Neural cell (in vitro differentiated cells): Measurements from ENCODE around the gene TENM3. TPM values are rescaled to one million over a fixed set of nuclear protein-coding genes. Genes with fewer than 3 reads are reported as not detected.

ENCODE experiments used
- H2AFZ ChIP-seq: fragments of 200-600, 300-800 bp; sonication (generic), shearing (Covaris generic); 2 replicates; pipeline ENCODE4 v1.6.0; 2014; ENCODE audit warnings: low read depth, mild to moderate bottlenecking, antibody characterized with exemption, low read length, moderate library complexity
- H3F3A ChIP-seq: fragments of 200-600 bp; shearing (Covaris generic); 2 replicates; pipeline ENCODE4 v1.6.1; 2016; ENCODE audit warnings: mild to moderate bottlenecking, moderate library complexity, mixed read lengths, antibody characterized with exemption, low read length; ENCODE audit not compliant: insufficient read depth, poor library complexity, severe bottlenecking
- H3K27ac ChIP-seq: fragments of 200-600, 300-800 bp; sonication (generic), shearing (Covaris generic); 2 replicates; pipeline ENCODE4 v1.5.1; 2014; ENCODE audit warnings: mild to moderate bottlenecking, low read length, moderate library complexity
- H3K27me3 ChIP-seq: fragments of 300-800, 200-600 bp; sonication (generic), shearing (Covaris generic); 2 replicates; pipeline ENCODE4 v1.6.0; 2014; ENCODE audit warnings: mild to moderate bottlenecking, low read depth, low read length, moderate library complexity; ENCODE audit not compliant: insufficient read depth
- H3K36me3 ChIP-seq: fragments of 300-800, 200-600 bp; sonication (generic), shearing (Covaris generic); 2 replicates; pipeline ENCODE4 v1.5.1; 2014; ENCODE audit warnings: mild to moderate bottlenecking, antibody characterized with exemption, low read length, moderate library complexity; ENCODE audit not compliant: insufficient read depth
- H3K4me2 ChIP-seq: fragments of 300-800, 200-600 bp; sonication (generic), shearing (Covaris generic); 2 replicates; pipeline ENCODE4 v1.6.0; 2014; ENCODE audit warnings: mild to moderate bottlenecking, low read length
- H3K4me3 ChIP-seq: fragments of 300-800, 200-600 bp; sonication (generic), shearing (Covaris generic); 2 replicates; pipeline ENCODE4 v1.5.1; 2014; ENCODE audit warnings: mild to moderate bottlenecking, low read length, moderate library complexity
- H3K79me2 ChIP-seq: fragments of 200-600 bp; shearing (Covaris generic); replicated peaks from 2 replicates; pipeline ENCODE4 v1.6.0; 2014; ENCODE audit warnings: mild to moderate bottlenecking, low read length, moderate library complexity; ENCODE audit not compliant: insufficient read depth
- H3K9ac ChIP-seq: fragments of 300-800, 200-600 bp; sonication (generic), shearing (Covaris generic); 2 replicates; pipeline ENCODE4 v1.6.1; 2016; ENCODE audit warnings: mild to moderate bottlenecking, low read length, mixed read lengths
- H3K9me2 ChIP-seq: fragments of 200-600 bp; shearing (Covaris generic); 2 replicates; pipeline ENCODE4 v1.6.1; 2016; ENCODE audit warnings: mild to moderate bottlenecking, low read length, mixed read lengths; ENCODE audit not compliant: insufficient read depth
- H3K9me3 ChIP-seq: fragments of 200-600, 300-800 bp; sonication (generic), shearing (Covaris generic); 2 replicates; pipeline ENCODE4 v1.6.1; 2016; ENCODE audit warnings: mild to moderate bottlenecking, mixed run types, low read length, moderate library complexity, mixed read lengths
- H4K20me1 ChIP-seq: fragments of 200-600 bp; shearing (Covaris generic); 2 replicates; pipeline ENCODE4 v1.6.1; 2016; ENCODE audit warnings: mild to moderate bottlenecking, mixed run types; ENCODE audit not compliant: insufficient read depth
- EZH2 ChIP-seq: fragments of 200-600, 300-800 bp; shearing (Covaris generic), sonication (generic); IDR thresholded peaks from 2 replicates; pipeline ENCODE4 v1.6.1; 2014; ENCODE audit warnings: antibody characterized with exemption, low read length, borderline replicate concordance, mild to moderate bottlenecking; ENCODE audit not compliant: insufficient read depth, poor library complexity, severe bottlenecking
- MXI1 ChIP-seq: fragments of 450-650 bp; conservative IDR thresholded peaks from 2 replicates; pipeline ENCODE4 v1.6.1; 2014; ENCODE audit warnings: antibody characterized with exemption, mild to moderate bottlenecking; ENCODE audit not compliant: poor library complexity, severe bottlenecking
- POLR2AphosphoS5 ChIP-seq: IDR thresholded peaks from 2 replicates; pipeline ENCODE4 v1.6.1; 2012
- RAD21 ChIP-seq: fragments of 450-650 bp; conservative IDR thresholded peaks from 2 replicates; pipeline ENCODE4 v1.6.1; 2014; ENCODE audit warnings: antibody characterized with exemption, mild to moderate bottlenecking, moderate library complexity
- REST ChIP-seq: IDR thresholded peaks from 2 replicates; pipeline ENCODE4 v1.6.1; 2012; ENCODE audit warnings: borderline replicate concordance
- SMC3 ChIP-seq: fragments of 450-650 bp; conservative IDR thresholded peaks from 2 replicates; pipeline ENCODE4 v1.6.1; 2014; ENCODE audit warnings: antibody characterized with exemption, mild to moderate bottlenecking, moderate library complexity; ENCODE audit not compliant: poor library complexity
- TAF1 ChIP-seq: IDR thresholded peaks from 2 replicates; pipeline ENCODE4 v1.6.1; 2012; ENCODE audit warnings: low read depth
- polyA plus RNA-seq: library from polyadenylated mRNA; depleted of rRNA; stranded (reverse); fragments of >200 nt; gene quantifications from 2 replicates; pipeline ENCODE4 v1.2.3, GENCODE V29; 2014
- TF ChIP-seq, protein P1 (sequence below): fragments of 450-650 bp; IDR thresholded peaks from 2 replicates; pipeline ENCODE4 v1.5.1; 2014; ENCODE audit warnings: antibody characterized with exemption, mild to moderate bottlenecking, moderate library complexity; ENCODE audit not compliant: poor library complexity, severe bottlenecking

TENM3 gene
- polyA plus RNA-seq, 1 donor from 2014 or later, result 7.3 TPM

DNA sequence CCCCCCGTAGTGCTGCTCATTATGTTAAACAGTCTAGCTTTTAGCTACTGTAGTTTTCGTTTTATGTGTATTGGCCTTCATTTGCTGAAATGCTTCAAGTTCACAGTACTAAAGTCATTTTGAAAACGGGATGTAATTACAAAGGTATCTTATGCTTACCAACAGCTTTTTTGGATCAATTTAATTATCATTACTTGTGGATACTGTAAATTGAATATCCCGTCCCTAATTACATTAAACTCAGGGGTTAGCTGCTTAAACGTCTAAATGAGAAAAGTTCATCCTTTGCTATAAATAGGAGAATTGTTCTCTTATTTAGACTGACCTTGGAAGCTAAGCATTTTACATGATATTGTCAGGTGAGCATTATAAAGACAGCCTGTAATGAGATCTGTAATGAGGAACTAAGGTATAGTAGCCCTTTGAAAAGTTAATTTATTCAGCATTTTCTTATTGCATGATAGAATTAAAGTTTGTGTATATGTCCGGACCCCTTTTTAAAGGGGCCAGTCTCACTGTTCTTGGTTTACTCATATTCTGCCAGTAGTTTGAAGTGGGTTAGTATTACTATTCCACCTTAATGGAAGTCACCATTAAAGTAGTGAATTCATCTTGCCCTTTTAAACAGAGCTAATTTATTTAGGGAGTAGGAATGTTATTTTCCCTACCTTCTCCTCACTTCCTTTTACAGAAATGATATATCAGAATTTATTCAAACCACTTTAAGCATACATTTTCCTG is 252.6 kb downstream of the TENM3 start:
- peaks cover 12% of the 10 kb centered on the region for H3K79me2 ChIP-seq
- no peaks in the 10 kb centered on the region for H3F3A ChIP-seq
- H2AFZ ChIP-seq, result no peak overlapping the region
- H3K27ac ChIP-seq, result peak overlapping the region; percentile 34
- H3K4me3 ChIP-seq, result peak overlapping the region; percentile 51
- no peaks in the 10 kb centered on the region for H3K27me3 ChIP-seq
- no peaks in the 10 kb centered on the region for H3K9me3 ChIP-seq
- TF ChIP-seq EZH2 (no peak), MXI1 (no peak), TAF1 (no peak)
- H3K4me2 ChIP-seq, result no peak overlapping the region
- no peak overlapping the region for H3K9ac ChIP-seq
- no peaks in the 10 kb centered on the region for H3K9me2 ChIP-seq
- no peaks in the 10 kb centered on the region for H4K20me1 ChIP-seq
- H3K36me3 ChIP-seq, result no peaks in the 10 kb centered on the region

DNA sequence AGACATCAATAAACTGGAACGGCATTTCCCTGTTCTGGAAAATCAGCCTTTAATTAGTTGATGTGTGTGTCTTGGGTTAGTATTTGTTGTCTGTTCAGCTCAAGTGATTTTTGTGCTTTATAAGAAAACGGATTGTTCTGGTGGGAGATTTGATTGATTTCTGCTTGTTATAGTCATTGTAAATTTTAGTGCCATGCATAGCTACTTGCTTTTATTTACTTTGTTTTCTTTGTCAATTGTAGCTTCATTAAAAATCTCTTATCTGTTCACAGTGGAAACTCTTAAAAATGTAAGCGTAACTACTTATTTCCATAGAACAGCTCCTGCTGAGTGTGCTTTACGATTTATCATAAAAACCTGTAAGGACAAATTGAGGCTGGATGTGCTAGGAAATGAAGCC is 253.2 kb downstream of the TENM3 start:
- H3K79me2 ChIP-seq, result peaks cover 15% of the 10 kb centered on the region
- TF ChIP-seq SMC3, result no peak
- TF ChIP-seq TAF1, result no peak
- TF ChIP-seq MXI1, result no peak
- TF ChIP-seq, protein P1, sequence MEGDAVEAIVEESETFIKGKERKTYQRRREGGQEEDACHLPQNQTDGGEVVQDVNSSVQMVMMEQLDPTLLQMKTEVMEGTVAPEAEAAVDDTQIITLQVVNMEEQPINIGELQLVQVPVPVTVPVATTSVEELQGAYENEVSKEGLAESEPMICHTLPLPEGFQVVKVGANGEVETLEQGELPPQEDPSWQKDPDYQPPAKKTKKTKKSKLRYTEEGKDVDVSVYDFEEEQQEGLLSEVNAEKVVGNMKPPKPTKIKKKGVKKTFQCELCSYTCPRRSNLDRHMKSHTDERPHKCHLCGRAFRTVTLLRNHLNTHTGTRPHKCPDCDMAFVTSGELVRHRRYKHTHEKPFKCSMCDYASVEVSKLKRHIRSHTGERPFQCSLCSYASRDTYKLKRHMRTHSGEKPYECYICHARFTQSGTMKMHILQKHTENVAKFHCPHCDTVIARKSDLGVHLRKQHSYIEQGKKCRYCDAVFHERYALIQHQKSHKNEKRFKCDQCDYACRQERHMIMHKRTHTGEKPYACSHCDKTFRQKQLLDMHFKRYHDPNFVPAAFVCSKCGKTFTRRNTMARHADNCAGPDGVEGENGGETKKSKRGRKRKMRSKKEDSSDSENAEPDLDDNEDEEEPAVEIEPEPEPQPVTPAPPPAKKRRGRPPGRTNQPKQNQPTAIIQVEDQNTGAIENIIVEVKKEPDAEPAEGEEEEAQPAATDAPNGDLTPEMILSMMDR, result no peak
- TF ChIP-seq POLR2AphosphoS5, result no peak
- no peak for TF ChIP-seq REST
- no peak for TF ChIP-seq EZH2
- TF ChIP-seq RAD21, result no peak

More for the DNA sequence above, 253.2 kb downstream of the TENM3 start:
- Histone ChIP-seq H3K9me3 (no peaks in the 10 kb centered on the region), H3F3A (no peaks in the 10 kb centered on the region), H3K4me3 (no peak overlapping the region), H2AFZ (no peak overlapping the region), H3K27me3 (no peaks in the 10 kb centered on the region), H3K36me3 (no peaks in the 10 kb centered on the region), H3K4me2 (no peak overlapping the region), H3K9me2 (no peaks in the 10 kb centered on the region), H3K27ac (no peak overlapping the region), H3K9ac (no peak overlapping the region), H4K20me1 (no peaks in the 10 kb centered on the region)
